Activated CD4-positive, alpha-beta T cell treated with anti-CD3 and anti-CD28 coated beads, Interleukin-2, amount 50 U/mL, for 4 hours (primary cell): ENCODE measurements around the gene SORCS2.

Experiments
- DNase-seq, 2 experiments: peaks; one replicate each; pipeline ENCODE4 v3.0.0-alpha.2; 2020

Gene SORCS2

GRCh38 chr4:7747062-7747385, 554.7 kb downstream of the SORCS2 start:
- DNase-seq: no peak

DNA sequence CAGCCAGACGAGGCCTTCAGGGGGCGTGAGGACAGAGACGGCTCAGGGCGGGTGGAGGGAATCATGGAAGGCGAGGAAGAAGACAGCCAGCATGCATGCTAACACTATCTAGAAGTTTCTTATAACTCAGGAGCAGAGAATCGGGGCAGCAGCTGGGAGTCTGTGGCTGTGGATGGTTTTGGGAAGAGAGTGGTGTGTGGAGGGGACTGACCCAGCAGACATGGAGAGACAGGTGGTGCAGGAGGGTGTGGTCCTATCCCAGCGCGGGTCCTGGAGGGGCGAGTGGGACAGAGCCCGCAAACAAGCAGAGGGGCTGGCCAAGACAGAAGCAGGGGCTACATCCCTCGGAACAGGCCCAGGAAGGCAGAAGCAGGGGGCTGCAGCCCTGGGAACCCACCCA, 555.2 kb downstream of the SORCS2 start:
- DNase-seq: no peak

DNA sequence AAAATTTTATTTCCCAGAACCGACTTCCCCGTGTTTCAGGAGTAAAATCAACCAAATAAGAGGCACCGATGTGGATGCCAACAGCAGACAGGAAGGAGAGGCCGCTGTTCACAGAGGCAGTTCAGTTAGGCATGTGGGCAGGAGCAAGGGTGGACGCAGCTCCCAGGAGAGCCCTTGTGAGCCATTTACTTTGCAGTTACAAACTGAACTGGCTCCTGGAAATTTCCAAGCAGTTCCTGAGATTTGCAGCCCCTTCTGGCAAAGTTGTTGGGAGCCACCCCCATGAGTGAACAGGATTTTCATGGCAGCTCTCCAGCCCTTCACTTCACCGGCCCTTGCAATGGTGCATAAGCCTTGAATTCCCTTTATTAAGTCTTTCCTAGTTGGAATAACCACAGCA, 558.2 kb downstream of the SORCS2 start:
- no peak for DNase-seq

DNA sequence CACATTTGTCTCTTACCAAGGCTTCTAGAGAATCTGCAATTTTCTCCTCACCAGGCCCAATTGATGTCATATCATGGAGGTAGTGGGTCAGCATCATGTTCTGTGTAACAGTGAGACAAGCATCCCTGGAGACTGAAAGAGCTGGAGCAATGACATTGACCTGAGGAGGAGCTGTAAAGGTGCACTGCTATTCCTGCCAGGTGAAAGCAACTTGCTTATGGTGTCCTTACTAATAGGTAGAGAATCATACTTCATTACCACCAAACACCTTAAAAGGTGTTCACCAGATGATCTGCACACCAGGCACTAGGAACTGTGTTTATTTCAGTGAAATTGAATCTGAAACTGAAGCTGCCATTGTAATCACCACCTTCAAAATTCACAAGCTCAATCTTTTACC, 558.6 kb downstream of the SORCS2 start:
- DNase-seq: no peak

DNA sequence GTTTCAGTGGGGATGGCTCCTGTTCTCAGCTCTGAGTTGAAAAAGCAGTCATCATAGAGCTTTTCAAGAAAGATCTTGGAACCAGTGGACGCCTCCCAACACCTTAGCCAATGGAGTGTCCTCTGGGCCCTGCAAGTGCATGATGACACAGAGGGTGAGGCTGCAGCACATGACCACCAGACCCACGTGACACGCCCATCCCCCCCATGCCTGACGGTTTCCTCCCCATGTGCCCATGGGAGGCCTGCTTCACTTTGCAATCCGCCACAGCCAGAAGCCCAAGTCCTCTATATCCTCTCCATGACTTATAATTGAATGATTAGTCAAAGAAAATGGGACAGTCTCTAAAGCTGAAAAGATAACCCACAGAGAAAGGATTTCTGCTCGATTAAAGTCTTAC, 560.3 kb downstream of the SORCS2 start:
- DNase-seq: no peak

- DNase-seq: no peak
Observed at GRCh38 chr4:7753271-7753670, 560.9 kb downstream of the SORCS2 start.

GRCh38 chr4:7753931-7754465, 561.7 kb downstream of the SORCS2 start:
- no peak for DNase-seq

GRCh38 chr4:7754565-7755262, 562.4 kb downstream of the SORCS2 start:
- no peak for DNase-seq

DNA sequence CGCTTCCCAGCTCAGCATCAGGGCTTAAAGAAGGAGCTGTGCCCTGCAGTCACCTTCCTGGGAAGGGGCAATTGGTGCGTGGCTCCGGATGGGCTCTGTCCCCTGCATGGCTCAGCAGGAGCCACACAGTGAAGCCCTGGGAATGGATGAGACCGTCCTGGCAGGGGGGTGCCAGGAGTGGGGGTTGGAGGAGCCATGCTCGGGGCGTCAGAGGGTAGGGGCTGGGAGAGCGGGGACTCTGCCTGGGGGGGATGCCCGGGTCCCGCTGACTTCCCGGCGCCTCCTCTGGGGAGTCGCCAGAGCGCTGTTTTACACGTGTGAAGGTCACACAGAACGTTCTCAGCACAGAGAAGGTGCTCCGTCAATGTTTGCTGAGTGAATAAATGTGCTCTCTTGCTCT, 563.2 kb downstream of the SORCS2 start:
- no peak for DNase-seq

DNA sequence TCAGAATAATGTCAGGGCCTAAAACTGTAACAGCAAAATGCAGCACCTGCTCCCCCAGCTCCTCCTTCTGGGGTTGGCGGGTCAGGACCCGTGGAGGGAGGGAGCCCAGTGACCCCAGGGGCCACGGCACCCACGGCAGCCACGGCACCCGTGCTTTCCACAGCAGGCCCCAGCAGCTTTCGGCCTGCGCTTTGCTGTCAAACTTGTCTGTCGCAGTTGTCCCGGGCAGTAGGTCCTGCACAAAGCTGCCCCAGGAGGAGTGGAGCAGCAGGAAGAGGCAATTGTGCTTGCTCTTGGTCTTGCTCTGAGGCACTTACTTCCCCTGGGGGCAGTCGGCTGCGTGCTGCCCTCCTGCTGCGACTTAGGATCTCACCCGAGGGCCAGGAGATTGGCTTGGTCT, 563.7 kb downstream of the SORCS2 start:
- DNase-seq: no peak

- no peak for DNase-seq
Observed at GRCh38 chr4:7756561-7757355, 564.4 kb downstream of the SORCS2 start.

GRCh38 chr4:7757501-7758471, 565.4 kb downstream of the SORCS2 start:
- no peak for DNase-seq

- no peak for DNase-seq
Observed at GRCh38 chr4:7758476-7758875, 566.1 kb downstream of the SORCS2 start.

DNA sequence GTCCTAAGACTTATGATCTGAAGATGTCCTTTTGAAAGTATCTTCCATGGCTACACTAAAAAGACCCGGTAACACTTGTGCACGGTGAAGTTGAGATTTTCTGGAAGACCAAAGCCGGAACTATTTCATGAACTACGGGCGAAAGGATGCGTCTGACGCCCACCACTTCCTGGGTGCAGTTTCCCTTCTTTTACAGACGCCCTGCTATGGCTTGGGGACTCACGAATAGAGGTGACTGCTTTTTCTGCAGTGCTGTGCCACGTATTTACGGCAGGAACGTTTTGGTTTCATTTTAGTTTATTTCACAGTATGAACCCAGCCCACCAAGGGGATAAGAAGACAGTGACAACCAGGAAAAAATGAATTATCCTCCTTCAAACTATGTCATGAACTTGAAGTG, 566.9 kb downstream of the SORCS2 start:
- peak; percentile 65 to 69 for DNase-seq

GRCh38 chr4:7759635-7760034, 567.3 kb downstream of the SORCS2 start:
- no peak for DNase-seq

DNA sequence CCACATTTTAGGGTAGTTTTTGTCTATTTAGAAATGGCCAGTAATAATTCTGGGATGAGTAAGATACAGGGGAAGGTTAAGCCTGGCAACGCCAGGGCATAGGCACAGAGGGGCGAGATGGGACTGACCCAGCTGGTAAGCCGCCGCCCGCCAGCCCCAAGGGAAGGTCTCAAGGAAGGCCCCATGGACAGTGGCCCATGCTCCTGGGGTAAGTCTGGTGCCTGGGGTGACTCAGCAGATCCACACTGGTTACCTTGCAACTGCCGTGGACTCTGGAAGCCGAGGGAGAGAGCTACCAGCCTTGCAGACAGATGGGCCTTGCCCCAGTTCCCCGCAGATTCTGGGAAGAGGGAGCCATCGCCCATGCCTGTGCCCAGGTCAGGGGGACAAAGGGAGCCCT, 567.9 kb downstream of the SORCS2 start:
- no peak for DNase-seq

- DNase-seq: no peak
Observed at GRCh38 chr4:7760706-7761105, 568.4 kb downstream of the SORCS2 start.

- DNase-seq: no peak
Observed at GRCh38 chr4:7761312-7761711, 569.0 kb downstream of the SORCS2 start.

- peak; percentile 42 to 44 for DNase-seq
Observed at GRCh38 chr4:7761720-7762119, 569.4 kb downstream of the SORCS2 start.

- no peak for DNase-seq
Observed at GRCh38 chr4:7762376-7763030, 570.2 kb downstream of the SORCS2 start.

DNA sequence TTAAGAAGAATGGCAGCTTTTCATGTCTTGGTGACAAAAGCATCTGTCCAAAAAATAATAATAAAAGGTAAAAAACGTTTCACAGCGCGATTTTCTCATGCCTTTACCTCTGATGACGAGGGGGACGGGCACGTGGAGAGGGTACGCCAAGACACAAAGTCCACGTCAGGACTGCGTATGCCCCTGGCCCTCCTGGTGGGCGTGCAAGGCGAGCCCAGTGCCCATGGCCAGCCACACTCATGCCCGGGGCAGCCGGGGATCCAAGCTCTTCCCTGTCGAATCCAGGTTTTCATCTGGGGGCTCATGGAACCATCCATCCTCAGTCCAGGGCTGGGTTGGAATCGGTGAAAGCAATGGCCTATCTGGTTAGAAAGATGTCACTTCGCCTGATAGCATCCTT, 570.8 kb downstream of the SORCS2 start:
- DNase-seq: no peak

DNA sequence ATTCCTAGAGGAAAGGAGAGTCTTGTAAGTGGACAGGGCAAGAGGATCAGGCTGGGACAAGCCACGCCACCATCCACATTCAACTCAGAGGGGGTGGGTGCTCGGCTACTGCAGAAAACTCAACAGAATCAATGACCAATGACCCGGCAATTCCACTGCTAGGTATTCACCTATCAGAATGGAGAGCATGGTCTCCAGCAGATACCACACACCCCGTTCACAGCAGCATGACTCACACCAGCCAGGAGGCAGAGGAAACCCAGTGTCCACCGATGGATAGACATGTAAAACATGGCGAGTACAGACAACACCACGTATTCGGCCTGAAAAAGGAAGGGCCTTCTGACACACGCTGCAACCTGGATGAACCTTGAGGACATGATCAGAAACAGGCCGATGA, 571.5 kb downstream of the SORCS2 start:
- no peak for DNase-seq

GRCh38 chr4:7764466-7764865, 572.1 kb downstream of the SORCS2 start:
- DNase-seq: no peak
